Kidney tubule cell (primary cell): ENCODE data around the gene PHF21A.
"Not testable (repeated sequence)": the region's sequence is repeated elsewhere in the genome, so short reads cannot be mapped to it uniquely, and the experiment has no call there.

Experiments
- DNase-seq: peaks from one replicate; pipeline ENCODE4 v3.0.0-alpha.2; 2018; ENCODE audit warnings: low spot score

PHF21A gene

GRCh38 chr11:46120346-46121300 is 631 bp downstream of the PHF21A start:
- DNase-seq: peak; percentile 76

DNA sequence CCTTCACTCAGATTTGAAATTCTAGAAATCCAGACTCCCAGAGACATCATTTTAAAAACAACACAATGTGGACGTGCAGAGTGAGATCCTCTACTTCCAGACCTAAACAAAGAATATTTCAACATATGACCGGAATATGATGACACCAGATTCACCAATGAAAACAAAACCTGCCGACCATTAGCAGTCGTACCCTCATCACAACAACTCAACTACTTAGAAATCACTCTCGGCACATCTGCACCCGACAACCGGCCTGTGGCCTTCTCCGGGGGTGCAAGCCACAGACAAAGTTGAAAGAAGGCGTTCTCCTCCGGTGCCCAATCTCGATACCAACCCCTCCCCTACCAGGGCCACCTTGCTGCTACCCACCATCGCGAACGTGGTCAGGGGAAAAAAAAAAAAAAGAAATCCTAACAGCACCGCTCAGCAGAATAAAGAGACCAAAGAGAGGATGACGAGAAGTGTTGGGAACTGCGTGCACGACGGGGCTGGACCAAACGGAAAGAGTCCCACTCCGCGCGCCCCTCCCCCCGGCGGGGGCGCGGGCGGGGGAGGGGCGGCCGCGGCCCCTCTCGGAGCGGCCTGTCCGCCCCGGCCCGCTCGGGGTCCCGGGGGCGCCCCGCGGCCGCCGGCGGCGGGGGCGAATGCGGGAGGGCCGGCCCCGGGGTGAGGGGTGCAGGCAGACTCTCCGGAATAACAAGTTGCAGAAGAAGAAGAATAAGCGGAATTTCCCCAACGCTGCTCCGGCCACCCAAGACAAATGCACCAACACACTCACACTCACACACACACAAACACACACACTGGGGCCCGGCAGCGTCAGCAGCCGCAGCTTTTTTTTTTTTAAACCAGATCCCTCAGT is 1.7 kb downstream of the PHF21A start:
- peak; percentile 59 for DNase-seq

DNA sequence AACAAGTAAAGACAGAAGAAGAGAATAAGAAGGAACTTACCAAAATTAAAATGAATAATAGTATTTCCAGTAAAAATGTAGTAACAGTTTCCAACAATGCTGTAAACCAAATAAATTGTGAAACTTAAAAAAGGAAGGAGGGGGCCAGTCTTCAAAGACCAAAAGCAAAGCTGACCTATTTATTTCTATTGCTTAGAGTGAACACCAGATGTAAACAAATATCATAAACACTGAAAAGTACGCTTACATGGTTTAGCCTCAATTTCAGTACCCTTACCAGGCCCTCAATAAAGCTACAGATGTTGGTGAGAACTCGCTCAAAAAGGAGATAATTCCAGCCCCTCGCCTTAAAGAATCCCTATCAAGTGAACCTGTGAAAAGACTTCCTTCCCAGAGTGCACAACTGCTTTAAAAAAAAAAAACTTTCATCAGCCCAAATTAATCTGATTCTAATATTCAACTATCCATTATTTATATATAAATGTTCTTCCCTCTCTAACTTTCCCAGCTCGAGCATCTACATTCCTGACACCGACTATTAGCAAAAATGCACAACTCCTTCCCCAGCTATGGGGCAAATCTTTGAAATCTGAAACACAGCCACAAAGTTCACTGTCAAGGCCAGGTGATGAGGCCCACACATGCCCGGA is 2.4 kb downstream of the PHF21A start:
- no peak for DNase-seq

DNA sequence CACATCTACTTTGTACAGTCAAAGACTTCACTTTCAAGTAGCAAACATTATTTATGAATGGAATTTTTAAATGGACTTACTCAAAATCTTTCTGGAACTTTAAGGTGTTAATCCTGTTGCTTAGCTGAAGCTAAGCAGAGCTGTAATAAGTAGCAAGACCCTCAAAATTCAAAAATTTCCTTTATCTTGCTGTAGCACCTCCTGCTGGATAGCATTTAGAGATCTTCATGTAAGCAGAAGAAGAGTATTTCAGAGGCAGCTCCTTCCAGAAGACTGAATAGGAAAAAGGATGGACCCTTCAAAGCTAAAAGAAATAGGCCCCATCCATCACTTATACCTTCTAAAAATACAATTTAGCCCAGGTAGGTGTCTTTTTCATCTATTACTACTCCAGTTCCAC is 3.4 kb downstream of the PHF21A start:
- DNase-seq: no peak

DNA sequence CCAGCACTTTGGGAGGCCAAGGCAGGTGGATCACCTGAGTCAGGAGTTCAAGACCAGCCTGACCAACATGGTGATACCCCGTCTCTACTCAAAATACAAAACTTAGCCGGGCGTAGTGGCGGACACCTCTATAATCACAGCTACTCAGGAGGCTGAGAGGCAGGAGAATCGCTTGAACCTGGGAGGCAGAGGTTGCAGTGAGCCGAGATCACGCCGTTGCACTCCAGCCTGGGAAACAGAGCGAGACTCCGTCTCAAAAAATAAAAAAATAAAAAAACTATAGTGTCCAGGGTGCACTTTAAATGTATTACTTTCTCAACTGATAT is 4.6 kb downstream of the PHF21A start:
- DNase-seq: not testable (repeated sequence)

DNA sequence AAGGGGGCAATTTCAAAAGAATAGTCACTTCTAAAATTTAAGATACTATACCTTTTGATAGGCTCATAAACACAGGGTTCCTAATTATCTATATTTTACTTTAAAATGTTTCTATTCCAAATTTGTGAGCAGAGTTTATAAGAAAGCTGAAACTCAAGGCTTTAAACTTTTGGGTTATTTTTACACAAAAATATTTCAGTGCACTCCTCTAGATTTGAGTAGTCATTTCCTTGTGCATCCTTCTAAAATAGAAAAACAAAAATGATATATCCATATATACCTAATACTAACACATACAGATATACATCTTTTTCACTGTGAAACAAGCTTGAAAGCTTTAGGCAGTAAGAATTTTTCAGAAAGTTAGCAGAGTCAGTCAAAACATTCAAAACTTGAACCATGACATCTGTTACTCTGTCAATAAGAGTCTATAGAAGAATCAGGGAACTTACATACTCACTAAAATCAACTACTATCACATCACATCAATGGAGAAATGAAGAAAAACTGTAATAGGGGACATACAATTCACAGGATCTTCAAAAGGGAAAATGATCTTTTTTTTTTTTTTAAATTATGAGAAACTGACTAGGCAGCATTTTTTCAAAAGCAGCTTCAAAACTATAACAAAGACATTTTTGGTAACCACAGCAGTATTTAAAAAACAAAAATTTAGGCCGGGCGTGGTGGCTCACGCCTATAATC is 5.1 kb downstream of the PHF21A start:
- no peak for DNase-seq

DNA sequence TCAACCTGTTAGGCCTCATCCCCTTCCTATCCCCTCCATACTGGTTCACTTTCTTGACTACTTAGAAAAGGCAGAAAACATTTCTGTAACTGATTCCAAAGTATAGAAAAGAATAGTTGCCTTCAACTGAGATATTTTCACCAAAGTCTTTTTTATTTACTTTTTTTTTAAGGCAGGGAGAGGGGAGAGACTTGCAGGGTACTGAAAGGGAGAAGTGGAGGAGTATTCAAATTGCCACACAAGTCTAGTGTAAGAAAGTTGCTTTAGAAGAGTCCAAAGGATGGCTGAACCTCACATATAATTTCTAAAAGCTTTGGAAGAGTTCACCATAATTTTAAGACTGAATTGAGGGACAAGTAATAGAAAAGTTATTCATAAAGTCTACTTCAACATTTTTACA is 6.3 kb downstream of the PHF21A start:
- no peak for DNase-seq

GRCh38 chr11:46114378-46114777 is 6.9 kb downstream of the PHF21A start:
- DNase-seq: no peak

GRCh38 chr11:46112961-46113607 is 8.2 kb downstream of the PHF21A start:
- DNase-seq: peak; percentile 55

DNA sequence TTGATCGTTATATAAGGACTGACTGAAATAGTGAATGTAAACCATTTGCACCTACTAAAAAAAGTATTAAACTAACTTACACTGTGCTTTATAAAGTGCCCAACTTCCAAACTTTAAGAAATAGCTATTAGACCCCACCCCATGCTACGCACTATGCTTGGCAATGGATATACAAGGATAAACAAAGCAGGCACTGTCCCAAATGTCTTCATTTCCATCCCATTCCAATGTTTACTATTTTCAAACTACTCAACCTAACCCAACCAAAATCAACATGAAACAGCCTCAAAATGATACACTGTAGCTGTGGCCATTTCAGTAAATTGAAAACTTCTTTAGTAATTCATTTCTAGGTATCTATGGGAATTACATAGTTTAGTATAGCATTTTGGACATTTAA is 12.5 kb downstream of the PHF21A start:
- no peak for DNase-seq

GRCh38 chr11:46107780-46108179 is 13.5 kb downstream of the PHF21A start:
- DNase-seq: no peak

- no peak for DNase-seq
Measured at GRCh38 chr11:46107408-46107718, 13.9 kb downstream of the PHF21A start.

DNA sequence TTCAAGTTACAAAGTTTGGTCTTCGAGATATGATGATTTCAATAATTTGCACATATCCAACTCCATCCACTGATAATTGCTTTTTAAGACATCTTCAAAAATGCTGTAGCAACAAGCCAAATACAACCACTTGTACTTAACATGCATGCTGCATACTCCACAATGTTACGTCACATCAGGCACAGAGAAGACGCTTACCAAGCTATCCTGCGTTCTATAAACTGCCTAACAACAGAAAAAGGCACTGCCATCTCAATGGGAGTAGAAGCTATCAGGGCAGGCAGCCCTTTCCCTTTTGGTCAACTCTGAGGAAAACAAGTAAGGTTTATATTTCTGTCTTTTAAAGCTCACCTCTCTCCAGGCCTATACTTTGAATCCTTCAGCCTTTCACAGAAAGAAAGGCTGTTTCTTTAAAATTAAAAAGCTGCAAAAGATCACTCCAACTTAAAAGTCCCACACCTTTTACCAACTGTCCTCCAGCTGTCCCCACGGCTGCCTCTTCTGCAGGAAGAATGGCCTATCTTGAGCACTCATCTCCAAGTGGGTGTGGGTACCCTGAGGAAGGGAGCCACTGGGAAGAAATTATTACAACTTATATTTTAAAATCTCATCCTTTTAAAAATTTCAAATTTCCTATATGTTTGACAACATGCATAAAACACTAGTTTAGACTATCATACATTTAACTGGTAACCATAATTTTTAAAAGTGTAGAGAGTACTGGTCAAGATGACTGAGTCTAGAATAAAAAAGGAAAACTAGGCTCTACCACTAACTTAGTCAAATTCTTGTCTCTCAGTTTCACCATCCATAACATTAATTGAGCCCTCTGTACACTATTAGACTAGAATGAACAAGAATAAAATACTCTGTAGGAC is 14.5 kb downstream of the PHF21A start:
- DNase-seq: no peak

DNA sequence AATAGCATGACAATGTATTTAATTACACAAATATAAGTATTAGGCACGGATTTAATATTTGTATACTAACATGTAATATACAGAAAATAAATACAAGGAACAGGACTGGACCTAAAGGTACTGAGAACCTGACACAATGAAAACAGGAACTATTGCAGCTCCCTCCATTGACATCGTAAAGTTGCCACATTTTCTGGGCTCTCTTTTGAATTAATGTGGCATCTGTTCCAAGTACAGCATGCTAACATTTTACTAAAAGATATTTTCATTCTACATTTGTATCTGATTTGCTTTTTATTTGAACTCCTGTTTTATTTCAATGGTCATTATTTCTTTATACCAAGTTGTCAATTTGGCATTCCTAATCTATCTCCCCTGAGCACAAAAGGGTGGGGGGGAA is 15.3 kb downstream of the PHF21A start:
- no peak for DNase-seq

DNA sequence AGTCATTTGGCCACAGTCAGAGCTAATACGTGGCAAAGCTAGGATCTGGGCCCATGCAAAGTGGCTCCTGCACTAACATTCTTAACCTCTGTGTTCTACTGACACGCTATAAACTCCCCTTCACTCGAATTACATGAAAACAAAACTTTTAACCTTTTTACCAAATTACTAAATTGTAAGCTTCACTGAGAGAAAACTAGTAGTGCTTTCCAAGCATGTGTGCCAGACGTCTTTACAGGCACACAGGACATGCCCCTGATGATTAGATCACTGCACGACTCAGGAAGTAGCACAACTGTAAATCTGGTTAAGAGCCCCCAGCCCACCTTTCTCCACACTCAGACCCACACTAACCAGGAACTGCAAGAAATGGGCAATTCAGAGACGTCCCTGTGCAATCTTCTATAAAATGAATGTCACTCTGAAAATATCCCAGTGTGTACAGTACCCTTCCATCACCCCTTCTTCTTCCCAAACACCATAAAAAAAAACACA is 16.1 kb downstream of the PHF21A start:
- no peak for DNase-seq

GRCh38 chr11:46102843-46103242 is 18.4 kb downstream of the PHF21A start:
- no peak for DNase-seq

DNA sequence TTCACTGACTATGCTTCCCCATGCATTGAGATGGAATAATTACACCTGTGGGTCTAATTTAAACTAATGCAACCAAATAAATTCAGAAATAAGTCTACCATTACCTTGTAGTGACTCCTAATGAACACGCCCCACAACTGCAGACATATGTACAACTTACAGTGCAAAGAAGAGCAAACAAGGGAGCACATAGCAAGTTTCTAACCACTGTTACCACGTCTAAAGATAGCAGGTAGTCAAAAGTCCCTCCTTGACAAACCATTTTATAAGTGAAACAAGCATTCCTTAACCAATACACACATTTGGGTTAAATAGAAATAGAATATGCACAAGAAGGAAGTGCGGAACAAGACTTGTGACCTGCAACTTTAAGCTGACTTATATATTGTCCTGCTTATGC is 20.6 kb downstream of the PHF21A start:
- DNase-seq: no peak

GRCh38 chr11:46099963-46100316 is 21.3 kb downstream of the PHF21A start:
- DNase-seq: no peak

DNA sequence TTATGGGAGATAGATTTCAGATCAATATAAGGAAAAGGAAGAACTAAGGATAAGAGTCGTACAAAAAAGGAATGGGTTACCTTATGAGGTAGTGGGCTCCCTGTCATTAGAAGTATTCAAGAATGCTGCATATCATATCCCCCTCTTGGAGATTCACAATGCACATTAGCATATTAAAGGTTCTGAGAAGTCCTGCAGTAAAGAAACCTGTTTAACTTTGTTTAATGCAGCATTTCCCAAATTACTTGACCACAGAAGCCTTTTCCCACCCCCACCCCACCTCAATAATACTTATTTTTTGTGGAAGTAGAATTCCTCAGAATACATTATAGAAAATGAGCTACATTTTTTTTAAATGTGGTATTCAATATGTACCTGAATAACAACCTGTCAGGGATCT is 30.9 kb downstream of the PHF21A start:
- DNase-seq: no peak

DNA sequence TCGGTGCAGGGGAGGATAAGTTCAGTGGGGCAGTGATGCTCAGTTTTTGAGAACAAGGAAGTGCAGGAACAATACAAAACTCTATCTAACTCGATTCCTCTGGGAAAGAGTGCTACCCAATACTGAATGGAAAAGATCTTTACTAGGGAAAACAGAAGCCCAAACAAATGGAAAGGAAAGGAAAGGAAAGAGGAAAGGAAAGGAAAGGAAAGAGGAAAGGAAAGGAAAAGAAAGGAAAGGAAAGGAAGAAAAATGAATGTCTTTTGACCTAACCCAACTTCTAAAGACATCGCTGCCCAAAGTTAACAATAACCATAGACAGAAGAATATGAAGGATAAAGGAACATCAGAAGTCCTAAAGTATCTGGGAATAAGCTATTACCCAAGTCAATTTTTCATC is 41.6 kb downstream of the PHF21A start:
- DNase-seq: no peak

GRCh38 chr11:46075928-46076327 is 45.3 kb downstream of the PHF21A start:
- no peak for DNase-seq
